HepG2 (cell line): ENCODE data around the gene BTBD7.

Experiments used
- FOSL1 ChIP-seq: sonication (generic); formaldehyde crosslinking; IDR thresholded peaks from 2 replicates; pipeline ENCODE4 v1.9.0; 2021; ENCODE audit warnings: missing genetic modification reagents, borderline replicate concordance
- GATA4 ChIP-seq: sonication (generic); IDR thresholded peaks from 2 replicates; pipeline ENCODE4 v1.6.1; 2016; ENCODE audit warnings: antibody characterized with exemption, low read depth, borderline replicate concordance
- RBM22 ChIP-seq: fragments of 200-400 bp; formaldehyde crosslinking; optimal IDR thresholded peaks from 2 replicates; pipeline ENCODE3; 2017; ENCODE audit warnings: mild to moderate bottlenecking, low read length, moderate library complexity
- TCF12 ChIP-seq, 2 experiments: fragments of 450-650 bp in 1 of 2; sonication (generic) in 1 of 2; formaldehyde crosslinking in 1 of 2; IDR thresholded peaks; 2 replicates each; pipeline versions ENCODE4 v1.6.1 to v1.8.0; 2017 to 2022; ENCODE audit warnings: antibody characterized with exemption in 1 of 2, mild to moderate bottlenecking in 1 of 2, missing genetic modification reagents in 1 of 2, moderate library complexity in 1 of 2
- XBP1 ChIP-seq: sonication (generic); formaldehyde crosslinking; IDR thresholded peaks from 2 replicates; pipeline ENCODE4 v1.5.0; 2020; ENCODE audit warnings: missing genetic modification reagents
- ZNF329 ChIP-seq: sonication (generic); formaldehyde crosslinking; IDR thresholded peaks from 2 replicates; pipeline ENCODE4 v1.9.0; 2021; ENCODE audit warnings: low read depth, mild to moderate bottlenecking, missing genetic modification reagents
- TF ChIP-seq, protein P1 (sequence below): sonication (generic); formaldehyde crosslinking; IDR thresholded peaks from 2 replicates; pipeline ENCODE4 v1.4.0; 2020; ENCODE audit warnings: missing genetic modification reagents, borderline replicate concordance
- TF ChIP-seq, protein P2 (sequence below): sonication (generic); formaldehyde crosslinking; IDR thresholded peaks from 2 replicates; pipeline ENCODE4 v1.5.1; 2020; ENCODE audit warnings: missing genetic modification reagents, mild to moderate bottlenecking, borderline replicate concordance
- TF ChIP-seq, protein P3 (sequence below): sonication (generic); formaldehyde crosslinking; IDR thresholded peaks from 2 replicates; pipeline ENCODE4 v1.4.0; 2020; ENCODE audit warnings: mild to moderate bottlenecking, low read depth, missing genetic modification reagents

GRCh38 chr14:93200553-93200952 lies 132.3 kb downstream of the BTBD7 start:
- TF ChIP-seq, protein P1, sequence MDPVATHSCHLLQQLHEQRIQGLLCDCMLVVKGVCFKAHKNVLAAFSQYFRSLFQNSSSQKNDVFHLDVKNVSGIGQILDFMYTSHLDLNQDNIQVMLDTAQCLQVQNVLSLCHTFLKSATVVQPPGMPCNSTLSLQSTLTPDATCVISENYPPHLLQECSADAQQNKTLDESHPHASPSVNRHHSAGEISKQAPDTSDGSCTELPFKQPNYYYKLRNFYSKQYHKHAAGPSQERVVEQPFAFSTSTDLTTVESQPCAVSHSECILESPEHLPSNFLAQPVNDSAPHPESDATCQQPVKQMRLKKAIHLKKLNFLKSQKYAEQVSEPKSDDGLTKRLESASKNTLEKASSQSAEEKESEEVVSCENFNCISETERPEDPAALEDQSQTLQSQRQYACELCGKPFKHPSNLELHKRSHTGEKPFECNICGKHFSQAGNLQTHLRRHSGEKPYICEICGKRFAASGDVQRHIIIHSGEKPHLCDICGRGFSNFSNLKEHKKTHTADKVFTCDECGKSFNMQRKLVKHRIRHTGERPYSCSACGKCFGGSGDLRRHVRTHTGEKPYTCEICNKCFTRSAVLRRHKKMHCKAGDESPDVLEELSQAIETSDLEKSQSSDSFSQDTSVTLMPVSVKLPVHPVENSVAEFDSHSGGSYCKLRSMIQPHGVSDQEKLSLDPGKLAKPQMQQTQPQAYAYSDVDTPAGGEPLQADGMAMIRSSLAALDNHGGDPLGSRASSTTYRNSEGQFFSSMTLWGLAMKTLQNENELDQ (CRISPR knock-in tag): no peak
- TF ChIP-seq, protein P2, sequence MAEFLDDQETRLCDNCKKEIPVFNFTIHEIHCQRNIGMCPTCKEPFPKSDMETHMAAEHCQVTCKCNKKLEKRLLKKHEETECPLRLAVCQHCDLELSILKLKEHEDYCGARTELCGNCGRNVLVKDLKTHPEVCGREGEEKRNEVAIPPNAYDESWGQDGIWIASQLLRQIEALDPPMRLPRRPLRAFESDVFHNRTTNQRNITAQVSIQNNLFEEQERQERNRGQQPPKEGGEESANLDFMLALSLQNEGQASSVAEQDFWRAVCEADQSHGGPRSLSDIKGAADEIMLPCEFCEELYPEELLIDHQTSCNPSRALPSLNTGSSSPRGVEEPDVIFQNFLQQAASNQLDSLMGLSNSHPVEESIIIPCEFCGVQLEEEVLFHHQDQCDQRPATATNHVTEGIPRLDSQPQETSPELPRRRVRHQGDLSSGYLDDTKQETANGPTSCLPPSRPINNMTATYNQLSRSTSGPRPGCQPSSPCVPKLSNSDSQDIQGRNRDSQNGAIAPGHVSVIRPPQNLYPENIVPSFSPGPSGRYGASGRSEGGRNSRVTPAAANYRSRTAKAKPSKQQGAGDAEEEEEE (CRISPR knock-in tag): no peak
- no peak for TF ChIP-seq GATA4
- no peak for TF ChIP-seq XBP1 (CRISPR knock-in tag)
- no peak for TF ChIP-seq FOSL1 (CRISPR knock-in tag)
- TF ChIP-seq ZNF329: no peak
- TF ChIP-seq RBM22: no peak
- TF ChIP-seq, protein P3, sequence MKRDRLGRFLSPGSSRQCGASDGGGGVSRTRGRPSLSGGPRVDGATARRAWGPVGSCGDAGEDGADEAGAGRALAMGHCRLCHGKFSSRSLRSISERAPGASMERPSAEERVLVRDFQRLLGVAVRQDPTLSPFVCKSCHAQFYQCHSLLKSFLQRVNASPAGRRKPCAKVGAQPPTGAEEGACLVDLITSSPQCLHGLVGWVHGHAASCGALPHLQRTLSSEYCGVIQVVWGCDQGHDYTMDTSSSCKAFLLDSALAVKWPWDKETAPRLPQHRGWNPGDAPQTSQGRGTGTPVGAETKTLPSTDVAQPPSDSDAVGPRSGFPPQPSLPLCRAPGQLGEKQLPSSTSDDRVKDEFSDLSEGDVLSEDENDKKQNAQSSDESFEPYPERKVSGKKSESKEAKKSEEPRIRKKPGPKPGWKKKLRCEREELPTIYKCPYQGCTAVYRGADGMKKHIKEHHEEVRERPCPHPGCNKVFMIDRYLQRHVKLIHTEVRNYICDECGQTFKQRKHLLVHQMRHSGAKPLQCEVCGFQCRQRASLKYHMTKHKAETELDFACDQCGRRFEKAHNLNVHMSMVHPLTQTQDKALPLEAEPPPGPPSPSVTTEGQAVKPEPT (CRISPR knock-in tag): no peak
- TF ChIP-seq TCF12 (IDR thresholded peaks at IDR 0.05): no peak
- TF ChIP-seq TCF12 (CRISPR knock-in tag; IDR thresholded peaks at IDR 0.05): no peak
